ENCODE measurements around the gene ATP5F1A. TPM values are rescaled to one million over a fixed set of nuclear protein-coding genes. Genes with fewer than 3 reads are reported as not detected.
"Not testable (repeated sequence)": the region's sequence is repeated elsewhere in the genome, so short reads cannot be mapped to it uniquely, and the experiment has no call there.

The ATP5F1A gene
- polyA plus RNA-seq (2013): 494 TPM

- WGBS (ENCODE audit: insufficient coverage): under 1% methylated on average over 35 of the region's 53 CpGs
- Histone ChIP-seq H3K4me1 (ENCODE audit: control extremely low read depth in 1 of 4, control insufficient read depth in 4 of 4, insufficient read depth in 4 of 4, low read length in 3 of 4) (peaks cover 10 to 26% (median 15%) of the 10 kb centered on the region in 4 experiments), H3K4me3 (ENCODE audit: control insufficient read depth in 1 of 7, extremely low read depth in 1 of 7, insufficient read depth in 4 of 7, low read depth in 2 of 7, low read length in 6 of 7) (peak within 1 kb of the TSS; percentile 75 to 99 (median 97)), H3K9me3 (ENCODE audit: control extremely low read depth in 1 of 5, control insufficient read depth in 4 of 5, insufficient read depth in 2 of 5, low read depth in 1 of 5, low read length in 4 of 5) (no peaks in the 10 kb centered on the region), H3K27ac (ENCODE audit: insufficient read depth in 1 of 2, low read depth in 1 of 2, low read length in 2 of 2, poor library complexity in 1 of 2, severe bottlenecking in 2 of 2) (peak within 1 kb of the TSS; percentile 94 to 97), H3K27me3 (replicated peaks in 2 of 5; ENCODE audit: control insufficient read depth in 4 of 5, insufficient read depth in 5 of 5, low read length in 4 of 5) (no peaks in the 10 kb centered on the region), H3K36me3 (ENCODE audit: control insufficient read depth in 4 of 4, insufficient read depth in 4 of 4, low read length in 3 of 4) (peaks cover 0 to 13% (median 7%) of the 10 kb centered on the region in 4 experiments)
- ChIA-PET POLR2A (interaction anchor here (0.6 to 1.0 kb wide), 3 partner anchors 9 to 27 kb away, joined by 3 to 4 read pairs (median 3); no protein-coding TSS in a partner anchor), CTCF (interaction anchor here (0.9 to 3.2 kb wide), 4 partner anchors 9 to 156 kb away, joined by 3 to 13 read pairs (median 3); no protein-coding TSS in a partner anchor)
- peak; percentile 87 to 92 (median 91) for DNase-seq
Observed at GRCh38 chr18:46097801-46098615, at the start of gene ATP5F1A. ATP5F1A (minus strand) TSS chr18:46098296; CDS start chr18:46098231, 65 bp downstream.

GRCh38 chr18:46141199-46141598 lies 43.1 kb upstream of the ATP5F1A start:
- Histone ChIP-seq H3K4me3 (ENCODE audit: control insufficient read depth in 1 of 7, extremely low read depth in 1 of 7, insufficient read depth in 4 of 7, low read depth in 2 of 7, low read length in 6 of 7) (no peak overlapping the region), H3K4me1 (ENCODE audit: control extremely low read depth in 1 of 4, control insufficient read depth in 4 of 4, insufficient read depth in 4 of 4, low read length in 3 of 4) (no peaks in the 10 kb centered on the region), H3K9me3 (ENCODE audit: control extremely low read depth in 1 of 5, control insufficient read depth in 4 of 5, insufficient read depth in 2 of 5, low read depth in 1 of 5, low read length in 4 of 5) (no peaks in the 10 kb centered on the region), H3K27ac (ENCODE audit: insufficient read depth in 1 of 2, low read depth in 1 of 2, low read length in 2 of 2, poor library complexity in 1 of 2, severe bottlenecking in 2 of 2) (no peak overlapping the region), H3K27me3 (replicated peaks in 2 of 5; ENCODE audit: control insufficient read depth in 4 of 5, insufficient read depth in 5 of 5, low read length in 4 of 5) (no peaks in the 10 kb centered on the region), H3K36me3 (ENCODE audit: control insufficient read depth in 4 of 4, insufficient read depth in 4 of 4, low read length in 3 of 4) (peaks cover 0 to 2% (median 0%) of the 10 kb centered on the region in 4 experiments)
- ChIA-PET POLR2A (no interaction called here), CTCF (interaction anchor here (1.4 kb wide), 1 partner anchor 32 kb away, joined by 3 read pairs; no protein-coding TSS in a partner anchor)
- WGBS (ENCODE audit: insufficient coverage): 83% methylated on average over 3 of the region's 4 CpGs
- DNase-seq: peak in 2 of 3 donors; percentile 13 to 28

- Histone ChIP-seq H3K27me3 (replicated peaks in 2 of 5; ENCODE audit: control insufficient read depth in 4 of 5, insufficient read depth in 5 of 5, low read length in 4 of 5) (no peaks in the 10 kb centered on the region), H3K36me3 (ENCODE audit: control insufficient read depth in 4 of 4, insufficient read depth in 4 of 4, low read length in 3 of 4) (peaks cover 0 to 2% (median 0%) of the 10 kb centered on the region in 4 experiments), H3K27ac (ENCODE audit: insufficient read depth in 1 of 2, low read depth in 1 of 2, low read length in 2 of 2, poor library complexity in 1 of 2, severe bottlenecking in 2 of 2) (no peak overlapping the region), H3K9me3 (ENCODE audit: control extremely low read depth in 1 of 5, control insufficient read depth in 4 of 5, insufficient read depth in 2 of 5, low read depth in 1 of 5, low read length in 4 of 5) (no peaks in the 10 kb centered on the region), H3K4me3 (ENCODE audit: control insufficient read depth in 1 of 7, extremely low read depth in 1 of 7, insufficient read depth in 4 of 7, low read depth in 2 of 7, low read length in 6 of 7) (no peak overlapping the region), H3K4me1 (ENCODE audit: control extremely low read depth in 1 of 4, control insufficient read depth in 4 of 4, insufficient read depth in 4 of 4, low read length in 3 of 4) (peaks cover 0 to under 1% (median 0%) of the 10 kb centered on the region in 4 experiments)
- ChIA-PET CTCF (interaction anchor here (0.7 to 1.4 kb wide), 3 partner anchors 9 to 36 kb away, joined by 3 to 4 read pairs (median 3); no protein-coding TSS in a partner anchor), POLR2A (no interaction called here)
- 97% methylated on average over 3 of the region's 4 CpGs for WGBS (ENCODE audit: insufficient coverage)
- DNase-seq: no peak
Observed at GRCh38 chr18:46140173-46140572, 42.1 kb upstream of the ATP5F1A start.

GRCh38 chr18:46134920-46135675 lies 37.0 kb upstream of the ATP5F1A start:
- Histone ChIP-seq H3K4me1 (ENCODE audit: control extremely low read depth in 1 of 4, control insufficient read depth in 4 of 4, insufficient read depth in 4 of 4, low read length in 3 of 4) (peaks cover 0 to 4% (median 0%) of the 10 kb centered on the region in 4 experiments), H3K36me3 (ENCODE audit: control insufficient read depth in 4 of 4, insufficient read depth in 4 of 4, low read length in 3 of 4) (peaks cover 0 to 9% (median 4%) of the 10 kb centered on the region in 4 experiments), H3K27ac (ENCODE audit: insufficient read depth in 1 of 2, low read depth in 1 of 2, low read length in 2 of 2, poor library complexity in 1 of 2, severe bottlenecking in 2 of 2) (no peak overlapping the region), H3K27me3 (replicated peaks in 2 of 5; ENCODE audit: control insufficient read depth in 4 of 5, insufficient read depth in 5 of 5, low read length in 4 of 5) (no peaks in the 10 kb centered on the region), H3K9me3 (ENCODE audit: control extremely low read depth in 1 of 5, control insufficient read depth in 4 of 5, insufficient read depth in 2 of 5, low read depth in 1 of 5, low read length in 4 of 5) (no peaks in the 10 kb centered on the region), H3K4me3 (ENCODE audit: control insufficient read depth in 1 of 7, extremely low read depth in 1 of 7, insufficient read depth in 4 of 7, low read depth in 2 of 7, low read length in 6 of 7) (no peak overlapping the region)
- WGBS (ENCODE audit: insufficient coverage): 74% methylated on average over 9 of the region's 9 CpGs
- DNase-seq: no peak
- ChIA-PET POLR2A (no interaction called here), CTCF (interaction anchor here (1.8 kb wide), 1 partner anchor 12 kb away, joined by 5 read pairs; no protein-coding TSS in a partner anchor)

GRCh38 chr18:46133534-46133933 lies 35.4 kb upstream of the ATP5F1A start:
- WGBS (ENCODE audit: insufficient coverage): 100% methylated on average over 2 of the region's 3 CpGs
- Histone ChIP-seq H3K4me3 (ENCODE audit: control insufficient read depth in 1 of 7, extremely low read depth in 1 of 7, insufficient read depth in 4 of 7, low read depth in 2 of 7, low read length in 6 of 7) (no peak overlapping the region), H3K4me1 (ENCODE audit: control extremely low read depth in 1 of 4, control insufficient read depth in 4 of 4, insufficient read depth in 4 of 4, low read length in 3 of 4) (peaks cover 0 to 4% (median 0%) of the 10 kb centered on the region in 4 experiments), H3K9me3 (ENCODE audit: control extremely low read depth in 1 of 5, control insufficient read depth in 4 of 5, insufficient read depth in 2 of 5, low read depth in 1 of 5, low read length in 4 of 5) (no peaks in the 10 kb centered on the region), H3K36me3 (ENCODE audit: control insufficient read depth in 4 of 4, insufficient read depth in 4 of 4, low read length in 3 of 4) (peaks cover 4 to 19% (median 13%) of the 10 kb centered on the region in 4 experiments), H3K27me3 (replicated peaks in 2 of 5; ENCODE audit: control insufficient read depth in 4 of 5, insufficient read depth in 5 of 5, low read length in 4 of 5) (no peaks in the 10 kb centered on the region), H3K27ac (ENCODE audit: insufficient read depth in 1 of 2, low read depth in 1 of 2, low read length in 2 of 2, poor library complexity in 1 of 2, severe bottlenecking in 2 of 2) (no peak overlapping the region)
- POLR2A ChIA-PET: no interaction called here
- no peak for DNase-seq
- CTCF ChIA-PET: no interaction called here

- CTCF ChIA-PET: interaction anchor here (0.9 to 1.6 kb wide), 2 partner anchors 16 to 43 kb away, joined by 3 to 6 read pairs; a partner anchor contains a TSS
- H3K36me3 ChIP-seq (ENCODE audit: control insufficient read depth in 4 of 4, insufficient read depth in 4 of 4, low read length in 3 of 4): peaks cover 14 to 34% (median 26%) of the 10 kb centered on the region in 4 experiments
Observed at GRCh38 chr18:46130549-46130948, 32.5 kb upstream of the ATP5F1A start.

More at GRCh38 chr18:46130549-46130948, 32.5 kb upstream of the ATP5F1A start:
- WGBS (ENCODE audit: insufficient coverage): no CpG with 5 or more reads among the region's 8 CpGs
- H3K27me3 ChIP-seq (replicated peaks in 2 of 5; ENCODE audit: control insufficient read depth in 4 of 5, insufficient read depth in 5 of 5, low read length in 4 of 5); DNase-seq; H3K4me3 ChIP-seq (ENCODE audit: control insufficient read depth in 1 of 7, extremely low read depth in 1 of 7, insufficient read depth in 4 of 7, low read depth in 2 of 7, low read length in 6 of 7); H3K27ac ChIP-seq (ENCODE audit: insufficient read depth in 1 of 2, low read depth in 1 of 2, low read length in 2 of 2, poor library complexity in 1 of 2, severe bottlenecking in 2 of 2); H3K4me1 ChIP-seq (ENCODE audit: control extremely low read depth in 1 of 4, control insufficient read depth in 4 of 4, insufficient read depth in 4 of 4, low read length in 3 of 4); H3K9me3 ChIP-seq (ENCODE audit: control extremely low read depth in 1 of 5, control insufficient read depth in 4 of 5, insufficient read depth in 2 of 5, low read depth in 1 of 5, low read length in 4 of 5); POLR2A ChIA-PET: not testable (repeated sequence)
